ENCODE data around the gene AQP6.
"Not testable (repeated sequence)": the region's sequence is repeated elsewhere in the genome, so short reads cannot be mapped to it uniquely, and the experiment has no call there.

Gene AQP6

DNA sequence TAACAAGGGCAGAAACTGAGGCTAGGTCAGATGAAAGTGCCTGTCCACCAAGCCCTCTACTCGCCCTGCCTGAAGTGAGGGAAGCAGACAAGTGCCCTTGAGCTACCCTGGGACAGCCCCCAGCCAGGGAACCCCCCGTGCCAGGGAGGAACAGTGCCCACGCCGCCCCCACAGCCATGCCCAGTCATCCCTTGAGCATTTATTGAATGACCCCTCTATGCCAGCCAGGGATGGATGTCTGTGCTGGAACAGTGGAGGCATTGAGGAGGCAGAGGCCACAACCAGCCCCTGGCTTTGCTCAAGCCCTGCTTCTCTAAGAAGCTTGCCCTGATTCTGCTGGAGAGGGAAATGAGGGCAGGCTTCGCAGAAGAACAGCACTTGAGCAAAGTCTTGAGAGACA is 3.7 kb upstream of the AQP6 start:
- in situ Hi-C loops (cut with MboI; ENCODE audit: low sequenced_read_pairs), result no loop called here

DNA sequence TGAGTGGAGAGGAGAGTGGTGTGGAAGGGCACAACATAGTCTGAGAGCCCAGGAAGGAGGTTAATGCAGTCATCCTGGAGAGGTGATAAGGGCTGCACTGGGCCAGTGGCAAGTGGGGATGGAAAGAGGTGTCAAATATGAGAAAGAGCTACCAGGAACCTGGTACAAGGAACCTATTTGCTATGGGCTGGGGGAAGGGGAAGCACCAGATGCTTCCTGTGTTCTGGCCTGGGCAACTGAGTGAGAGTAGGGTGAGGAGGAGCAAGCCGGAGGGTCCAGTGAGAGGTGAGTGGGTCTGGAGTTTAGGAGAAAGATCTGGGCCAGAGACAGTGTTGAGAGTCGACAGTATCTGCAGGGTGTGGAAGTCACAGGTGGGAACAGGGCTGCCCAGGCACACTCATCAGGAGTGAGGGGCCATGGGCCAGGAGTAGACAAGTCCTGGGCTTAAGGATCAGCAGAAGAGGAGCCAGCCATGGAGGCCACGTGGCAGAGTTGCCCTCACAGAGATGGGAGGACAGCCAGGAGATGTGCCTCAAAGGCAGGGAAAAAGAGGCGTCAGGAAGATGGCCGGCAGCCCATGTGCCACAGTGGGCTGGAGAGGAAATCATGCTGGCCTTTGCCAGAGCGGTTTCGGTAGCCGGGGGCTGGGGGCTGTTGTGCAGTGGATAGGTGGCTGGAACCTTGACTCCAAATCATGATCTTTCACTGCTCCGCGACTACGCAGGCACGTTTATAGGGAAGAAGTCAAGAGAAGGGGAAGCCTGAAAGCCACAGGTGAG is 2.9 kb upstream of the AQP6 start:
- in situ Hi-C loops (cut with MboI; ENCODE audit: low sequenced_read_pairs), result no loop called here

DNA sequence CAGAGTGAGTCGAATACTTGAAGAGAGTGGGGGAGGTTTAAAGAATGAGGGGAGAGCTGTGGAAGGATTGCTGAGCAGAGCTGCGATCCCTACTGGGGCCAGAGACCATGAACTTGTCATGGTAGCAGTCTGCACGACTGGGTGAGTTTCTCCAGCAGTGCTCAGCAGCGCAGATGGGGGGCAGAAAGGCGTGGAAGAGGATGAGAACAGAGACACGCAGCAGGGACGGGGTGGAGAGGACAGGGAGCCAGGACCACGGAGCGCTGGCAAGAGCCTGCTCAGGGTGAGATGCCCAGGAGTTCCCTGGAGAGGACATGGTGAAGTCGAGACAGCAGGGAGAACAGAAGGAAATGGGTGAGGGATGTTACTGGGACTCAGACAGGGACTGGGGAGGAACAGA is 2.1 kb upstream of the AQP6 start:
- in situ Hi-C loops (cut with MboI; ENCODE audit: low sequenced_read_pairs), result no loop called here

DNA sequence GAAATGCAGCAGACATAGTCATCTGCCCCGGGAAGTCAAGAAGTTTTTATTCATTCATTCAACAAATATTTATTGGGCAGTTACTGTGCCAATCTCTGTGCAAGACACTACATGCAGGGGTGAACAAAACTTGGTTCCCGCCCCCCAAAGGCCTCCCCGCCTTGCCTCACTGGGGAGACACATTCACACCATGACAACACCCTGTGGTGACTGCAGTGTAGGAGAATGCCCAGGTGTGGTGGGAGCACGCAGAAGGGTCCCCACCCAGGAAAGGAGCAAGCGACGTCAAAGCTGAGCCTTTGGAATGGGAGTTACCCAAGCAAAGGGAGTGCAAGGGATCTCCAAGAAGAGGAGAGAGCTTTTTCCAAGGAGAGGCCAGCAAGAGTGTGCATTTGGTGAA is 1.6 kb upstream of the AQP6 start:
- in situ Hi-C loops (cut with MboI; ENCODE audit: low sequenced_read_pairs), result no loop called here

DNA sequence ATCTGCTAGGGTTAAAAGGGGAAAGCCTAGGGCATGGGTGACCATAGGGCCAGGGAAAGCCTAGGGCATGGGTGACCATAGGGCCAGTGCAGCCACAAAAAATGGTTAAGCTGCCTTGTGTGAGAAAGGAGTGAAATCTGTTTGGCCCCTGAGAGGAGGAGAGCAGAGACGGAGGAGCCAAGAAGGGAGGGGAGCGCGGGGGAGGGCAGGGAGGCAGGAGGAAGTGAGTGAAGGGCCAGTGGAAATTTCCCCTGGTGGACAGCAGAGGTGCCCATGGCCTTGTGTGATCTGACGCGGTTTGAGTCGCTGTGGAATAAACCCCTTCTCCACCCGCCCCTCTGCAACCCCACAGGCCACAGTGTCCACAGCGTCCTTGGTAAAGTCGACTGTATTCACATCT is 618 bp upstream of the AQP6 start:
- in situ Hi-C loops (cut with MboI; ENCODE audit: low sequenced_read_pairs), result no loop called here

DNA sequence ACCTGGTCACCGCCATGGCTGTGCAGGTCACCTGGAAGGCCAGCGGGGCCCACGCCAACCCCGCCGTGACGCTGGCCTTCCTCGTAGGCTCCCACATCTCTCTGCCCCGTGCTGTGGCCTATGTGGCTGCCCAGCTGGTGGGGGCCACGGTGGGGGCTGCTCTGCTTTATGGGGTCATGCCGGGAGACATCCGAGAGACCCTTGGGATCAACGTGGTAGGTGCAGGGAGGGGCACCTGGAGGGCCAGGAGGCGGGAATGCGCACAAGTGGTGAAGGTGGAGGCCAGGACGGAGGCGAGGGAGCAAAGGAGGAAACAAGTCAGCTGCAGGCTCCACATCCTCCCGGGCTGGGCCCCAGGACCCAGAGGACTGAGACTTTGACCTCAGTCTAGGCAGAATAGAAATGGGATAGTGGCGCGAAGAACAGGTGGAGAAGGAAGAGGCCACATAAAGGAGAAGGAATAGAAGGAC is 649 bp downstream of the AQP6 start:
- in situ Hi-C loops (cut with MboI; ENCODE audit: low sequenced_read_pairs), result no loop called here

DNA sequence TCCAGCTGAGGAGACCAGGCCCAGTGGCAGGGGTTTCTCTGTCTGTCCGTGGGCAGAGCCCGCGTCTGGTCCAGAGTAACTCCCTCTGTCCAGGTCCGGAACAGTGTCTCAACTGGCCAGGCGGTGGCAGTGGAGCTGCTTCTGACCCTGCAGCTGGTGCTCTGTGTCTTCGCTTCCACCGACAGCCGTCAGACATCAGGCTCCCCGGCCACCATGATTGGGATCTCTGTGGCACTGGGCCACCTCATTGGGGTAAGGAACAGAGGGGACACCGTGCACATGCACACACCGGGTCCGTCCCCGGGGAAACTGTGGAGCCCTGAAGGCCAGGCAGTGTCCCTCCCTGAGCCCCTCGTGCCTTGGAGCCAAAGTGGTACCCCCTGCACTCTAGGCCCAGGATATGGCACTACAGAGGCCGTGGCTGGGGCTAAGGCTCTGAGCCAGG is 1.5 kb downstream of the AQP6 start:
- in situ Hi-C loops (cut with MboI; ENCODE audit: low sequenced_read_pairs), result no loop called here

DNA sequence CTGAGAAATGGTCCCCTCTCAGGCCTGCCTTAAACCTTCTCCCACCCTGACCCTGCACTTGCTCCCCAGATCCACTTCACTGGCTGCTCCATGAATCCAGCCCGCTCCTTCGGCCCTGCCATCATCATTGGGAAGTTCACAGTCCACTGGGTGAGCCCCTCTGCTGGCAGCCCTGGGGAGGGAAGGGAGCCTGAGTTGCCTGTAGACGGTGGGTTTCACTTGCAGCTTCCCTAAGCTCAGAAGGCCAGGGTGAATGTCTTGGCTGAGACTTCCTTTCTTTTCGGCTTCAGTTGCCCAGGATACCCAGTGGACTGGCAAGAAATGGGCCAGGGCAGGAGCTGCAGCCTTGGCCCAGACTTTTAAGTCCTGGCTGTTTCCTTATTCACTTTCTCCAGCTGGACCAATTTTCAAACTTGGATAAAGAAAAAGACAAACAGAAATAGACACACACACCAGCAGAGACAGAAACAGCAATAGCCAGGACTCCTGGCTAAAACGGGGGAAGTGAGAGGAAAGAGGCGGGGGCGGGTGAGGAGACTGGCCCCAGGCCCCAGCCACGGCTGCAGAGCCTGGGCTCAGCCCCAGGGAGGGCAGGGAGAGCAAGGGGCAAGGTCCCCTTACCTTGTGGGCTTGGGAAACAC is 2.0 kb downstream of the AQP6 start:
- in situ Hi-C loops (cut with MboI; ENCODE audit: low sequenced_read_pairs), result no loop called here

- in situ Hi-C loops (cut with MboI; ENCODE audit: low sequenced_read_pairs), result no loop called here
Measured at GRCh38 chr12:49975318-49975761, 2.6 kb downstream of the AQP6 start.

- in situ Hi-C loops (cut with MboI; ENCODE audit: low sequenced_read_pairs), result no loop called here
Measured at GRCh38 chr12:49976557-49976956, 3.8 kb downstream of the AQP6 start.

DNA sequence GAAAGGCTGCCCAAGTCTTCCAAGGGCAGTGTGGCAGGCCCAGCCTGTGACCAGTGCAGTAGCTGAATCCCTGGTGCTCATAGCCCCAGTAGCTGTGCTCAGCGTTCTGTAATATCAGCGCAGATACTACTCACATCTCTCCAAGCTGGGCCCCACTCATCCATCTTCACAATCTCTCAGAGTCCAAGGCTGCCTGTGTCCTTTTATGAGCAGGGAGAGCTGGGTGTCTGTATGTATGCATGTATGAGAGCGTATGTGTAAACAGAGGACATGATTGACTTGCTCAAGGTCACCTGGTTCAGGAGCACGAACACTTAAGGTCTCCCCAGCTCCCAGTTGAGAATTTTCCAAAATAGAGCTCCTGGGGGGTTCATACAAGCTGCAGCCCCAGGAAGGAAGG is 5.4 kb downstream of the AQP6 start:
- in situ Hi-C loops (cut with MboI; ENCODE audit: low sequenced_read_pairs), result no loop called here

- in situ Hi-C loops (cut with MboI; ENCODE audit: low sequenced_read_pairs), result no loop called here
Measured at GRCh38 chr12:49979016-49979586, 6.4 kb downstream of the AQP6 start.

- in situ Hi-C loops (cut with MboI; ENCODE audit: low sequenced_read_pairs), result no loop called here
Measured at GRCh38 chr12:49979791-49980190, 7.0 kb downstream of the AQP6 start.

DNA sequence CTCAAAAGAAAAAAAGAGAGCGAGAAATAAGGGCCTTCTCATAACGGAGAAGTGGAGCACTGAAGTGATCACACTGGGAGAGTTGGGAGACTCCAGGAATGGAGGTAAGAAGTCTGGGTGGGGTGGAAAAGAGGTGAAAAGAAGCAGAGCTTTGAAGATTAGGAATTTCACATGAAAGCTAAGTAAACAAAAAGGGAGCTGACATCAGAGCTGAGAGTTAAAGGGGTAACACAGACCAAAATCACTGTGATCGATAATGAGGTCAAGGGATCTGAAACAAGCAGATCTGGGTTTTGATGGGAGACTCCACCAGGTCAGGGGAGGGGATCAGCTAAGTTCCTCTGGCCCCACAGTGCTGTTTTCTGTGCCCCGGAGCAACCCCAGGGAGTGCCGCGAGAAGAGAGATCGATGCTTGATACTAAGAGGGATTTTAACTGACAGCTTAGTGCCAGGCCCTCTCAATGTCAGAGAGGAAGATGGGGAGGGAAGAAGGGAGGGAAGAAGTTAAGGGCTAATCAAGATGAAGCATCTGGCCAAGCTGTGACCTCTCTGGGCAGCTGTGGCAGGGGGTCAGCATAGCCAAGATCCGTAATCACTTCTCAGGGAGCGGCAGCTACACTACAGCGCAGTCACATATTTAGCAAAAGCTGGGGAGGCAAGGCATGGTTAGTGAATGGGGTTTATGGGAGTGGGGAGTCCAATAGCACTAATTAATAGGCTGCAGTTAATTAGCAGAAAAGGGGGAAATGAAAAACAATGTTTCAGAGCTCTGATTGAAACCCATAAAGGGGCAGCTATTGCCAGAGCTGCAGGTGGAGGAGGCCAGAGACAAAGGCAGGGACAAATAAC is 8.0 kb downstream of the AQP6 start:
- in situ Hi-C loops (cut with MboI; ENCODE audit: low sequenced_read_pairs), result no loop called here

- in situ Hi-C loops (cut with MboI; ENCODE audit: low sequenced_read_pairs), result no loop called here
Measured at GRCh38 chr12:49982246-49983087, 9.7 kb downstream of the AQP6 start.

GRCh38 chr12:49983892-49984291 is 11.1 kb downstream of the AQP6 start:
- in situ Hi-C loops (cut with MboI; ENCODE audit: low sequenced_read_pairs), result no loop called here

GRCh38 chr12:49984476-49985359 is 12.0 kb downstream of the AQP6 start:
- in situ Hi-C loops (cut with MboI; ENCODE audit: low sequenced_read_pairs), result no loop called here

- in situ Hi-C loops (cut with MboI; ENCODE audit: low sequenced_read_pairs), result no loop called here
Measured at GRCh38 chr12:49985981-49986380, 13.2 kb downstream of the AQP6 start.

DNA sequence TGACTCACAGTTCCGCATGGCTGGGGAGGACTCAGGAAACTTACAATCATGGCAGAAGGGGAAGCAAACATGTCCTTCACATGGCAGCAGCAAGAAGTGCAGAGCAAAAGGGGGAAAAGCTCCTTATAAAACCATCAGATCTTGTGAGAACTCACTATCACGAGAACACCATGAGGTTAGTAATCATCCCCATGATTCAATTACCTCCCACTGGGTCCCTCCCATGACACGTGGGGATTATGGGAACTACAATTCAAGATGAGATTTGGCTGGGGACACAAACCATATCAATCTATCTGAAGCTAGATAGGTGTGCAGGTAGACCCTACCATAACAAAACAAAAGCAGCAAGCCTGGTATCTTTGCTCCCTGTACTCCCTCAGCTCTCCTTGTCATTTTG is 13.7 kb downstream of the AQP6 start:
- in situ Hi-C loops (cut with MboI; ENCODE audit: low sequenced_read_pairs), result not testable (repeated sequence)

Data from hTERT RPE-1 (cell line).